Neural progenitor cell (in vitro differentiated cells): ENCODE data around the gene VPS45. TPM values are rescaled to one million over a fixed set of nuclear protein-coding genes. Genes with fewer than 3 reads are reported as not detected.

Experiments used
- DNase-seq: peaks from one replicate; pipeline ENCODE4 v3.0.0-alpha.2; 2016; ENCODE audit warnings: low spot score
- H2AFZ ChIP-seq: fragments of 200-600 bp; sonication (generic); replicated peaks from 2 replicates; pipeline ENCODE4 v1.6.1; 2016; ENCODE audit warnings: antibody characterized with exemption
- H3F3A ChIP-seq: fragments of 200-600 bp; sonication (generic); 2 replicates; pipeline ENCODE4 v1.6.1; 2016; ENCODE audit warnings: antibody characterized with exemption, low read depth
- H3K27ac ChIP-seq: fragments of 200-600 bp; sonication (generic); 2 replicates; pipeline ENCODE4 v1.5.1; 2016; ENCODE audit warnings: mild to moderate bottlenecking
- H3K27me3 ChIP-seq: fragments of 200-600 bp; sonication (generic); 2 replicates; pipeline ENCODE4 v1.6.1; 2016; ENCODE audit warnings: mild to moderate bottlenecking, moderate library complexity
- H3K36me3 ChIP-seq: fragments of 200-600 bp; sonication (generic); 2 replicates; pipeline ENCODE4 v1.5.1; 2016
- H3K4me1 ChIP-seq: fragments of 200-600 bp; sonication (generic); 2 replicates; pipeline ENCODE4 v1.6.1; 2016; ENCODE audit warnings: mixed run types
- H3K4me2 ChIP-seq: fragments of 200-600 bp; sonication (generic); 2 replicates; pipeline ENCODE4 v1.6.1; 2016
- H3K4me3 ChIP-seq: fragments of 200-600 bp; sonication (generic); 2 replicates; pipeline ENCODE4 v1.5.1; 2016
- H3K79me2 ChIP-seq: fragments of 200-600 bp; sonication (generic); 2 replicates; pipeline ENCODE4 v1.6.1; 2016; ENCODE audit warnings: low read depth
- H3K9ac ChIP-seq: fragments of 200-600 bp; sonication (generic); 2 replicates; pipeline ENCODE4 v1.6.1; 2016
- H3K9me3 ChIP-seq: fragments of 200-600 bp; sonication (generic); 2 replicates; pipeline ENCODE4 v1.5.1; 2016; ENCODE audit warnings: low read depth
- H4K20me1 ChIP-seq: fragments of 200-600 bp; sonication (generic); 2 replicates; pipeline ENCODE4 v1.6.1; 2016; ENCODE audit warnings: low read depth
- H3K27ac Mint-ChIP-seq: 3 replicates; pipeline ENCODE4 v1.8.0; 2021; ENCODE audit warnings: mixed read lengths
- H3K27me3 Mint-ChIP-seq: 2 replicates; pipeline ENCODE4 v1.8.0; 2022; ENCODE audit warnings: low read depth, mild to moderate bottlenecking, inconsistent platforms, moderate library complexity, mixed read lengths; ENCODE audit not compliant: insufficient read depth
- H3K36me3 Mint-ChIP-seq: 3 replicates; pipeline ENCODE4 v1.8.0; 2021; ENCODE audit warnings: mixed read lengths
- H3K4me1 Mint-ChIP-seq: 3 replicates; pipeline ENCODE4 v1.8.0; 2021; ENCODE audit warnings: mixed read lengths
- H3K4me3 Mint-ChIP-seq: 3 replicates; pipeline ENCODE4 v1.8.0; 2021; ENCODE audit warnings: mild to moderate bottlenecking, moderate library complexity, mixed read lengths
- H3K9me3 Mint-ChIP-seq: 3 replicates; pipeline ENCODE4 v1.8.0; 2020; ENCODE audit warnings: mixed read lengths
- CTCF ChIP-seq: fragments of 200-600 bp; sonication (generic); IDR thresholded peaks from 2 replicates; pipeline ENCODE4 v1.5.1; 2017; ENCODE audit warnings: antibody characterized with exemption, mild to moderate bottlenecking
- EZH2 ChIP-seq: fragments of 200-600 bp; sonication (generic); IDR thresholded peaks from 2 replicates; pipeline ENCODE4 v1.6.1; 2017; ENCODE audit warnings: antibody characterized with exemption, mild to moderate bottlenecking, moderate library complexity
- EZH2phosphoT487 ChIP-seq: fragments of 200-600 bp; sonication (generic); IDR thresholded peaks from 2 replicates; pipeline ENCODE4 v1.6.1; 2017; ENCODE audit warnings: antibody characterized with exemption
- total RNA-seq: library from RNA; depleted of rRNA; stranded (reverse); fragments of >200 nt; gene quantifications from 2 replicates; pipeline ENCODE4 v1.2.3, GENCODE V29; 2015; ENCODE audit warnings: low replicate concordance

VPS45 gene
- total RNA-seq, 1 donor from 2014 or later = 68.7 TPM

GRCh38 chr1:150146849-150147542 is 79.4 kb downstream of the VPS45 start:
- Histone ChIP-seq H3K4me1 (peaks cover 18% of the 10 kb centered on the region), H3K4me3 (no peak overlapping the region), H2AFZ (no peak overlapping the region), H4K20me1 (peaks cover 11% of the 10 kb centered on the region), H3K36me3 (no peaks in the 10 kb centered on the region), H3F3A (peaks cover 21% of the 10 kb centered on the region), H3K27ac (no peak overlapping the region), H3K9ac (no peak overlapping the region), H3K9me3 (no peaks in the 10 kb centered on the region), H3K79me2 (peaks cover 25% of the 10 kb centered on the region), H3K4me2 (no peak overlapping the region), H3K27me3 (no peaks in the 10 kb centered on the region)
- no peak overlapping the region for H3K4me3 Mint-ChIP-seq
- no peaks in the 10 kb centered on the region for H3K9me3 Mint-ChIP-seq
- peaks cover 6% of the 10 kb centered on the region for H3K36me3 Mint-ChIP-seq
- DNase-seq = no peak
- peaks cover 8% of the 10 kb centered on the region for H3K27me3 Mint-ChIP-seq
- H3K27ac Mint-ChIP-seq = no peak overlapping the region
- H3K4me1 Mint-ChIP-seq = peaks cover 28% of the 10 kb centered on the region
- TF ChIP-seq EZH2phosphoT487 = no peak
- no peak for TF ChIP-seq CTCF
- TF ChIP-seq EZH2 = no peak

GRCh38 chr1:150148837-150149270 is 81.3 kb downstream of the VPS45 start:
- Histone ChIP-seq H3K27ac (no peak overlapping the region), H3K9me3 (no peaks in the 10 kb centered on the region), H3K4me3 (peak overlapping the region; percentile 95), H3K27me3 (no peaks in the 10 kb centered on the region), H4K20me1 (peaks cover 30% of the 10 kb centered on the region), H3K79me2 (peaks cover 44% of the 10 kb centered on the region), H3K4me2 (peak overlapping the region; percentile 98), H3K4me1 (peaks cover 21% of the 10 kb centered on the region), H3F3A (peaks cover 21% of the 10 kb centered on the region), H3K9ac (peak overlapping the region; percentile 69), H3K36me3 (no peaks in the 10 kb centered on the region), H2AFZ (peak overlapping the region; percentile 83)
- H3K4me3 Mint-ChIP-seq = peak overlapping the region; percentile 98
- no peak for TF ChIP-seq EZH2phosphoT487
- no peak for TF ChIP-seq CTCF
- no peak for TF ChIP-seq EZH2
- H3K36me3 Mint-ChIP-seq = peaks cover 16% of the 10 kb centered on the region
- peak; percentile 28 for DNase-seq
- H3K27ac Mint-ChIP-seq = peak overlapping the region; percentile 98
- peaks cover 10% of the 10 kb centered on the region for H3K27me3 Mint-ChIP-seq
- no peaks in the 10 kb centered on the region for H3K9me3 Mint-ChIP-seq
- peaks cover 42% of the 10 kb centered on the region for H3K4me1 Mint-ChIP-seq

GRCh38 chr1:150149271-150150132 is 81.9 kb downstream of the VPS45 start, which contains the start of gene PLEKHO1:
Gene PLEKHO1 (plus strand): TSS chr1:150149916. CDS start chr1:150150258, 342 bp downstream.
- peaks cover 48% of the 10 kb centered on the region for H3K79me2 ChIP-seq
- Mint-ChIP-seq H3K4me1 (peaks cover 44% of the 10 kb centered on the region), H3K27ac (peak within 1 kb of the TSS; percentile 99), H3K4me3 (peak within 1 kb of the TSS; percentile 98), H3K27me3 (peaks cover 11% of the 10 kb centered on the region), H3K9me3 (no peaks in the 10 kb centered on the region), H3K36me3 (peaks cover 21% of the 10 kb centered on the region)
- H2AFZ ChIP-seq = peak within 1 kb of the TSS; percentile 83
- H4K20me1 ChIP-seq = peaks cover 36% of the 10 kb centered on the region
- H3F3A ChIP-seq = peaks cover 21% of the 10 kb centered on the region
- H3K27ac ChIP-seq = no peak within 1 kb of the TSS
- no peaks in the 10 kb centered on the region for H3K27me3 ChIP-seq
- H3K4me1 ChIP-seq = peaks cover 21% of the 10 kb centered on the region
- peak within 1 kb of the TSS; percentile 95 for H3K4me3 ChIP-seq
- H3K9ac ChIP-seq = peak within 1 kb of the TSS; percentile 83
- H3K4me2 ChIP-seq = peak within 1 kb of the TSS; percentile 98
- no peaks in the 10 kb centered on the region for H3K9me3 ChIP-seq
- TF ChIP-seq EZH2 (peak; percentile 30), CTCF (no peak), EZH2phosphoT487 (no peak)
- H3K36me3 ChIP-seq = no peaks in the 10 kb centered on the region
- peak; percentile 76 for DNase-seq
